Measurements from ENCODE around the gene SRRM2.

SRRM2 gene

DNA sequence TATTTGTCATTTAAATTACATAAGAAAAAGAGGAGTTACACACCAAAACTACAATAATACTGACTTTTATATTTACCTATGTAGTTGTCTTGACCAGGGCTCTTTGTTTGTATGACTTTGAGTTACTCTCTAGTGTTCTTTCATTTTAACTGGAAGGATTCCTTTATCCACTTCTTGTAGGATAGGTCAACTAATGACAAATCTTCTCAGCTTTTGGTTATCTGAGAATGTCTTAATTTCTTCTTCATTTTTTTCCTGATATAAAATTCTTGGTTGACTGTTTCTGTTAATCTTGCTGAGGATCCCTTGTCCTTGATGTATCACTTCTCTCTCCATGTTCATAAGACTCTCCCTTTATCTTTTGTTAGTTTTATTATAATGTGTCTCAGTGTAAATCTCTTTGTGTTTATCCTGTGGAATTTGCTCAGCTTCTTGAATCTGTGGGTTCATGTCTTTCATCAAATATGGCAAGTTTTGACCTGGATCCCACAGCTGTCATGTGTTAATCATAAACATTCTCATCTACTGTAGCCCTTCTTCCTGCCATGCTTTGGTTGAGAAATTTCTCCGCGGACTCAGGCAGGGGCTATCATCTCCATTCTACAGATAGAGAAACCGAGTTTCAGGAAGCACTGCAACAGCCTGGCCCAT lies 51.2 kb downstream of the SRRM2 start:
- DNase-seq = no peak

DNA sequence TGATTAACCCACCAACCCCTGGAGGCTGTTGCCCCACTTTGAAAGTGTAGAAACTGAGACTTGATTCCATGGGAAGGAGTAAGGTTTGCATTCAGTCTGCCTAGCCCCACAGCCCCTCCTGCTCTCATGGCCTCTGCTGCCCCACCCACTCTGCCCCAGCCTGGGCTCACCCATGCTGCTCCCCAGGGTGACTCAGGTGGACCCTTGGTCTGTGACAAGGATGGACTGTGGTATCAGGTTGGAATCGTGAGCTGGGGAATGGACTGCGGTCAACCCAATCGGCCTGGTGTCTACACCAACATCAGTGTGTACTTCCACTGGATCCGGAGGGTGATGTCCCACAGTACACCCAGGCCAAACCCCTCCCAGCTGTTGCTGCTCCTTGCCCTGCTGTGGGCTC lies 52.3 kb downstream of the SRRM2 start:
- no peak for DNase-seq

DNA sequence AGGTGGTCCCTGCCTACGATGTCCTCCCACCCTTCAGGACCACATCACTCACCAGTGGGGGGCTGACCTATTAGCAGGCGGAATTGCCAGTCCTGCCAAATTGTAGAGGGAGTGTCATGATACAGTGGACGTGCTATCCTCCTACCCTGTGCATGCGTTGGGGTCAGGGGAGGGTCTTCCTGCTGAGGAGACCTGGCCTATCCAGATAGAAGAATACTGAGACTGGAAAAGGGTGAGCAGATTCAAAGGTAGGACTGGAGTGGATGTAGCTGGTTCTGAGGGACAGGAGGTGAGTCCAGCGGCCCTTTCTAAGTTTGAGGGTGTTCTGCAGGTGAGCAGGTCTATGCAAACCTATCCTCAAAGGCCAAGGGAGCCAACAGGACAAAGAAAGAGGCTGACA lies 53.8 kb downstream of the SRRM2 start:
- no peak for DNase-seq

DNA sequence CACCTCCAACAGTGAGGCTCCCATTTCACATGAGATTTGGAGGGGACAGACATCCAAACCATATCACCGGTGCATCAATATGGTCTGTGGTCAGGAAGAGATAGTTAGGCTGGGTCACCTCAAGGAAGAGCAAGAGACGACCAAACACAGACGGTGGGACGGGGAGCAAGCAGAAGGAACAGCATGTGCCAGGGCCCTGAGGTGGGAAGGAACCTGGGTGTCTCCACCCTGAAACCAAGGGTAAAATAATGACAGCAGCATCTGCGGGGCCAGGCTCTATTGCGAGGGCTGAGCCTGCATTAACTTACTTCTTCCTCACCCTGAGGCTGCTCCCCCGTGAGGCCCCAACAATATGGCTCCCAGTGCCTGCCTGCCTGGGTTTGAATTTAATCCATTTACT lies 55.7 kb downstream of the SRRM2 start:
- no peak for DNase-seq

DNA sequence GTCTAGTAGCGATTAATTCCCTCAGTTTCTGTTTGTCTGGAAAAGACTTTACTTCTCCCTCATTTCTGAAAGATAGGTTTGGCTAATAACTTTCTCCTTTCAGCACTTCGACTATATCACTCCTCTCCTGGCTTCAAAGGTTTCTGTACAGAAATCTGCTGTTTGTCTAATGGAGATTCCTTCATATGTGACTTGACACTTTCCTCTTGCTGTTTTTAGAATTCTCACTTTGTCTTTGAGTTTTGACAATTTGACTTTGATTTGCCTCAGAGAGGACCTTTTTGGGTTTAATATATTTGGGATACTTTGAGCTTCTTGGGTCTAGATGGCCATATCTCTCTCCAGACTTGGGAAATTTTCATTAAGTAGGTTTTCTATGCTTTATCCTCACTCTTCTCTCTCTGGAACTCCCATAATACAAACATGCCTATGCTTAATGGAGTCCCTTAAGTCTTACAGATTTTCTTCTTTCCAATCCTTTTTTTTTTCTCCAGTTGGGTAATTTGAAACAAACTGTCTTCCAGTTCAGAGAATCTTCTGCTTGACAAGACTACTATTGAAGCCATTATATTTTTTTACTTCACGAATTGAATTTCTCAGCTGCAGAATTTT lies 56.8 kb downstream of the SRRM2 start:
- no peak for DNase-seq

DNA sequence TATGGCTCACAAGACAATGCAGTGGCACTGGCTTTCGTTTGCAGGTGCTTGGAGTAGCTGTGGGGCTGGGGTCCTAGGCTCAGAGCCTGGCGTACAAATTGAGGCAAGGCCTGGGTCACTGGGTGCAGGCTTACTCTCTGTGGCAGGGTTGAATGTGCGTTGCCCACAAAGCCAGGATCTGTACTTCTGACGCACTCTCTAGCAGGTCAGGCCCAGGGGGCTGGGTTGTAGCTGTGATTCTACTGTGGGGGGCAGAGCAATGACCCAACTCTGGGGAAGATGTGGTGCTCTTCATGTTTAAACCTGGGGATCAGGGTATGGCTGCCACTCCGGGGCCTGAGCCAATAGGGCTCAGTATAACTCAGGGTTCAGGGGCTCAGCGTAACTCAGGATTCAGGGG lies 58.2 kb downstream of the SRRM2 start:
- no peak for DNase-seq

DNA sequence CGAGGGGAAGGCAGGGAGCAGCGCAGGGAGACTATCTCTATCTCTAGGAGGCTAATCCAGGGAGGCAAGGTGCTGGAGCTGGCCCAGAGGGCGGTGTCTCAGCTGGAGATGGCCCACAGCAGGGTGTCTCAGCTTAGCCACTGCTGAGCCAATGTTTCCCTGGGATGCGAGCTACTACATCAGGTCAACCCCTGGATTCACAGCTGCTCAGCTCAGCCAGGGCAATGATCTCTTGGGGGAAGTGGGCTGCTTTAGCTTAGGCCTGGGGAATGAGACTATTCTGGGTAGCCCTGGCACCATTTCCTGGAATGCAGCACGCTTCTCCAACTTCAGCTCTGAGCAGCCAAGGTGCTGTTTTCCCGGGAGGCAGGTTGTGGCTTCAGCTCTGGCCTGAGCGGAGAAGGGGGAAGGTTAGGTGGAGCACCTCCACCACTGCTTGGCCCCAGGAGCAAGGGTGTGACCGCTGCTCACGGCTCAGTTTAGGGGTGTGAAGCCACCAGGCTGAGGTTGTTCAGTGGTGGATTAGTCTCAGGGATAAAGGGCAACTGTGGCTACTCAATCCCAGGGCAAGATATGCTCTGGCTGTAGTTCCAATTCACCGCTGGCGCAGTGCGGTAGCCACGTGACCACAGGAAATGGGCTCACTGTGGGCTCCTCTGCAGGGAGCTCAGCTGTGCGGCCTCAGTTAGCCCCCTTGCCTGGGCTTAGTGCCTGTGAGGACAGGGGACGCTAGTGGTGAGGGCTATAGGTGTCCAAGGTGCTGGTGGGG lies 59.4 kb downstream of the SRRM2 start:
- DNase-seq = no peak

DNA sequence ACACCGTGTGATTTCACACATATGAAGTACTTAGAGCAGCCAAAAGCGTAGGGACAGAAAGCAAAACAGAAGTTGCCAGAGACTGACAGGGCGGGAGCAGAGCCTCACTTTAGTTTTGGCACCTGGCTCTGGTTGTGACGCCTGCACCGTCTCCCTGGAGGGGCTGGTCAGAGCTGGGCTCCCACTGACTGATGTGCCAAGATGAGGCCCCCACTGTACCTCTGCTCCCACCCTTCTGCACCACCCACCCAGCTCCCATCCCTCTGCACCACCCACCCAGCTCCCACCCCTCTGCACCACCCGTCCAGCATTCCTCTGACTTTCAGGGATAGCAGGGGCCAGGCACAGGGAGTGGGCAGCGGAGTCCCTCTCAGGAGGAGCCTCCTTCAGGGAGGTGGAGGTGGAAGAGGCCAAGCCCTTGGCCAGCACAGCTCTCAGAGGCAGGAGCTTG lies 61.4 kb downstream of the SRRM2 start:
- no peak for DNase-seq

DNA sequence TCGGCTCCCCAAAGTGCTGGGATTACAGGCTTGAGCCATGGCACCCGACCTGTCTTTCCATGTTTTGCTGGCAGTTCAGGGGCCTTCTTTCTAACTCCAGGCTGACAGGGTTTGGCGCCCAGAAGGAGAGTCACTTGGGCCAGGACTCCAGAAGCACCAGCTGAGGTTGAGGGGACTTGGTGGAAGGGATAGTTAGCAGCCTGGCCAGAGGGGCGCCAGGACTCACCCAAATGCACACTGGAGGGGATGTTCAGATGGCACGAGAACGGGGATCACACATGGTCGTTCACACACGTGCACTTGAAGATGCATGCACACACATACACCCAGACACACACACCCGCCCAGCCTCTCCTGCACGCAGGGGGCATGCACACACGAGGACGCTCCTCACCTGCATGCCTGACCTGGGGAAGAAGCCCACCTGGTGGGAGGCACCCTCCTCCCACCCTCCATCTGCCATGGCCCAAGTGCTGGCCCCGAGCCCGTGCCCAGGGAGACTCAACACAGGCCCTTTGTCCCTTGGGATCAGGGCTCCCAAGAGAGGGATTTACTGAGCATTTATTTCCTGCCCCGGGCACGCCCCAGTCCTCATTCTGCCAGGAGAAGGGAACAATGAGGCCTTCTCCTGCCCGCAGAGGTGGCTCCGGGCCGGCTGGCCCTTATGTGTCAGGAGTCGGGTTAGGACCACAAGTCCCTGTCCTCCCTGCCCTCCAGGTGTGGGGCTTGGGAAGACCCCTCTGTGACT lies 62.3 kb downstream of the SRRM2 start:
- DNase-seq = no peak

DNA sequence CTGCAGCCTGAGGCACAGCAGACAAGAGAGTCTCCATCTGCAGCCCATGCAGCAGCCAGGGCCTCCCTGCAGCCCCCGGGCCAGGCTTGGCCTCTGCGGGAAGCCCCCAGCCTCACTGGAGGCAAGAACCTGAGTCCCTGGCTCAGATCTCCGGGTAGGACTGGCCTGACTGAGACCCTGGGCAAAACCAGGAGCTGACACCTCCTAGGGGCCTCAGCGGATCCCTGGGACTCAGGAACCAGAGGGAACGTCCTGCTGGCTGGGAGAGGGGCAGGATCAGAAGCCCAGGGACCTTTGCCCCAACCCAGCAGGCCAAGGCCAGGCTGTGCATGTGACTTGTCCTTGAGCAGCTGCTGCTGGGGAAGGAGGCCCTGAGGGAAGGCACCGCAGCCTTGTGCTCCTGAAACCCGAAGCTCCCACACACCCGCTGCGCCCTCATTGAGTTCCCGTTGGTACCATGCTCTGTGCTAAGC lies 62.9 kb downstream of the SRRM2 start:
- no peak for DNase-seq

DNA sequence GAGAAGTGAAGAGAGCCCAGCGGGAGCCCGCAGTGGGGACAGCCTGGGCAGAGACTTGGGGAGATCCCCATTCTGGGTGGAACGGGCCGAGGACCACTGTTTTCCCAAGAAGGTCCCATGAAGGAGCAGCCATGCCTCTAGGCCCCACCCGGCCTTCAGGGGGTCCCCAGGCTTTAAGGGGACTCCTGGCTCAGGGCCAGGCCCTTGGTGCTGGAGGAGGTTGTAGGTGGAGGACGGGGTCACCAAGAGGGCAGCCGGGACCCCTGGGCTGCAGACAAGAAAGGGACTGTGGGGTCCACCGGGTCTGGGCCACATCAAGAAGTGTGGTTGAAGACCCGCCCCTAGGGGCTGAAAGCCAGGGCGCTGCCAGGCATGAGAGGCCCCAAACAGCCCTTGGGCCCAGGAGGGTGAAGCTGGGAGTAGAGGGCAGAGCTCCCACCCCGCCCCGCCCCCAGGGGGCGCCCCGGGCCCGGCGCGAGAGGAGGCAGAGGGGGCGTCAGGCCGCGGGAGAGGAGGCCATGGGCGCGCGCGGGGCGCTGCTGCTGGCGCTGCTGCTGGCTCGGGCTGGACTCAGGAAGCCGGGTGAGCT lies 64.4 kb downstream of the SRRM2 start, which contains the start of gene PRSS21:
Gene PRSS21, plus strand, starts transcription at position 487 of the 589 bp plus-strand sequence. Its CDS starts 32 bp downstream, at position 519.
- DNase-seq = no peak

DNA sequence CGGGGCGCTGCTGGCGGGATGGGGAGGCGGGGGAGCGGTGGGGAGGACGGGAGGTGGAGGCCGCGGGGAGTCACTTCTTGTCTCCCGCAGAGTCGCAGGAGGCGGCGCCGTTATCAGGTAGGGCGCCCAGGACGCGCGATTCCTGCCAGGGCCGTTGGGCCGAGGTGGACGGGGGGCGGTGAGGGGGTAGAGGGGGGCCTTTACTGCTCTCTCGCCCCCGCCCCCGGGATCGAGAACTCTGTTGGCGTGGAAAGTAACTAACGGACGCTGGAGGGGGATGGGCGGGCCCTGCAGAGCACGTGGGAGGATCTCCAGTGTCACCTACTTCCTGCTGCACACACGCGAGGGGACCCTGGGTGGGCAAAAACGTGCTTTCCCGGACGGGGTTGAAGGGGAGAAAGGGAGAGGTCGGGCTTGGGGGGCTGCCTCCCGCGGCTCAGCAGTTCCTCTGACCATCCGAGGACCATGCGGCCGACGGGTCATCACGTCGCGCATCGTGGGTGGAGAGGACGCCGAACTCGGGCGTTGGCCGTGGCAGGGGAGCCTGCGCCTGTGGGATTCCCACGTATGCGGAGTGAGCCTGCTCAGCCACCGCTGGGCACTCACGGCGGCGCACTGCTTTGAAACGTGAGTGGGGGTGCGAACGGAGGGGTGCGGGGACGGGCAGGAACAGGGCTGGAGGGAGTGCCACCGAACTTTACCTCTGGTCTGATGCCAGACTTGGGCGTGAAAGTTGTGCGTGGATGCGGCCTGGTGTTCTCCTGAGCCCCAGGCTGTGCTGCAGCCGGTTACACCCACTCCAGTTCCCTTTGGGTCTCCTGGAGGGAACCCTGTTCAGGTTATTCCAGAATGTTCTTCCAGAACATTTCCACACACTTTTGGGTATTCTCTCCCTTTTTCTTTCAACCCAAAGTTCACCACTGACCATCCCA lies 65.2 kb downstream of the SRRM2 start:
- no peak for DNase-seq

DNA sequence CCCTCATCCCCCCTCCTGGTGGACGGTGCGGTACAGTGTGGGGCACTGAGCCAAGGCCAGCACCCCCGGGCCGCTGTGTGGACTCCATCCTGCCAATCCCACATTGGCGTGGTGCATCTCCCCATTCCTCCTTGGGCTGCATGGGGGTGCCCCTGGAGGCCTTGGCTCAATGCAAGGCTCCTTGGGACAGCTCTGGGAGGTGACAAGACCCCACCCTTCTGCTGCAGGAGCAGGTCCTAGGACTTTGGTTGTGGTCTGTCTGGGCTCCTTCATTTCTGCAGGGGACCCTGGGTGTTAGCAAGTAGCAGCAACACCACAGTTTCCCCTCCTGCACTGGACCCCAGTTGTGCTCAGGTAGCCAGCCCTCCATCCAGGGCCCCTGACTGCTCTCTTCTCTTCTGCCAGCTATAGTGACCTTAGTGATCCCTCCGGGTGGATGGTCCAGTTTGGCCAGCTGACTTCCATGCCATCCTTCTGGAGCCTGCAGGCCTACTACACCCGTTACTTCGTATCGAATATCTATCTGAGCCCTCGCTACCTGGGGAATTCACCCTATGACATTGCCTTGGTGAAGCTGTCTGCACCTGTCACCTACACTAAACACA lies 65.9 kb downstream of the SRRM2 start:
- DNase-seq = no peak

DNA sequence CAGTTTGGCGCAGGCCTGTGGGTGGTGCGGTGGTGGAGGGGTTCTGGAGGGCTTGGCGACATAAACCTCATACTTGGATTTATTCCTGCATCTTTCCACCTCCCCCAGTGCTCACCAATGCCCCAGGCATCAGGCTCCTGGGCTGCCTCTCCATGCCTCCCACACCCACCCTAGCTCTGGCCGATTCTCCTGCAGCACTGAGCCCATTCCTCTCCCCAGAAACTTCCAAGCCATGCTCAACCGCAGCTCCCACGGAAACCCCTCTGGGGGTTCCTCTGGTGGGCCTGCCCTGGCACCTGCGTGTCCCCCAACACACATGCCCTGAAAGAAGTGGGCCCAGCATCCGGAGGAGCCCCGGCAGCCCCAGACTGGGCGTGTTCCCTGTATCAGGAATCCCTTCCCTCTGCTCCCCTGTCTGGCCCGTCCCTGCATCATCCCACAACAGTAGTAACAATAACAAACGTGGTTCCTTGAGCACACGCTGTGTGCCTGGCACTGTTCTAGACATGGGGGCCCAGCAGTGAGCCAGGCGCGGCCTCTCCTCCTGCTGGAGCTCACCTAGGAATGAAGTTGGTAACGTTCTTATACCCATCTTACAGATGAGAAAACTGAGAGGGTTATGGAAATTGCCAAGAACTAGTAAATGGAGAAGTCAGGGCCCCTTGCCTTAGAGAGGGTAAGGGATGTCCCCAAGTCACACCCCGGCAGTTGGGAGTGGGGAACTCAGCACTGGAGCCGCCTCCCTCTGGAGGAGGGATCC lies 66.9 kb downstream of the SRRM2 start:
- DNase-seq = no peak

DNA sequence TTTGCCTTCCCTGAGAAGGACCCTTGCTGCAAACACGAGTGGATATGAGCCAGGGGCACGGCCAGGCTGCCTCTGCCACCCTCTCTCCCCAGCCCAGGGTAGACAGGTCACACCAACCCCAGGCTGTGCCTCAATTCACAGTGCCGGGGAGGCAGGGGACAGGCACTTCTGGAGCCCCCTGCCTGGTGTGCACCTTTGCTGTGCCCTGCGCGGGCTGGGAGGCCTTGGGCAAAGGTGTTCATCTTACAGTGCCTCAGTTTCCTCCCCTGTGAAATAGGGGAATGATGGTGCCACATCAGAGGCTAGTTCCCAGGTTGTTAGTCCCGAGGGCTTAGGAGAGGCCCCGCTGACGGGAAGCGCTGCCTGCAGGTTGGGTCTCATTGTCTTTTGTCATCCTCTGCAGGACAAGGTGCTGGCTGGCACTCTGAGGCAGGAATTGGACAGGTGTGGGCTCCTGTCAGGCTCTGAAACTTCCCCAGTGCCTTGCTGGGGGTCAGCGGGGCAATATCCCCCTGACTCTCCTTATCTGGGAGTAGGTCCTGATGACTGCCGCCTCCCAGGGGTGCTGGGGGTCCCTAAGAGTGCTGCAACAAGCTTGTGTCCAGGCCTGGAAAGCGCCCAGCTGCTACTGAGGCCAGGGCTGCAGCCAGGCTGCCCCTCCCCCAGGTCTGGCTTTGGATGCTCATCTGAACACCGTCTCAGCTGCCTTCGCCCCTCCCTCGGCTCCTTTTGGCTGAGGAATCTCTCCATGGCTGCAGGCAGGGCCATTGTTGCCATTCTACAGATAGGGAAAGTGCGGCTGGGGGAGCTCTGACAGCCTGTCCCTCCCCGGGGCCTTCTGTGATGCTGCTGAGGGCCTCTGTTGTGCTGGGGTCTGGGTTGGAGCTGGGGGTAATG lies 67.7 kb downstream of the SRRM2 start:
- no peak for DNase-seq

Measured in NCI-H510A treated with DMSO at 0.1 percent for 48 hours (cell line).